Measurements from ENCODE around the gene PRELID3B. TPM values are rescaled to one million over a fixed set of nuclear protein-coding genes. Genes with fewer than 3 reads are reported as not detected.
A peak's percentile ranks its signal among the peaks of the same experiment; 100 is the strongest.

PRELID3B gene
- total and polyA plus RNA-seq, 10 of the 15 experiments (the other 5 are each of a cell fraction or from before 2014, with no cell fraction given): 72.5 to 151 (median 124) TPM

- POLR2A ChIA-PET: interaction anchor here (0.6 to 1.2 kb wide), 2 partner anchors 32 to 54 kb away, joined by 4 read pairs; no protein-coding TSS in a partner anchor
- no peaks in the 10 kb centered on the region for H3K27me3 ChIP-seq (replicated peaks in 1 of 2; ENCODE audit: control insufficient read depth in 2 of 2, insufficient read depth in 2 of 2, low read length in 1 of 2)
- H3K9ac ChIP-seq (ENCODE audit: control insufficient read depth, insufficient read depth, low read length): no peak overlapping the region
- no peak for TF ChIP-seq ZNF217 (IDR thresholded peaks at IDR 0.05)
- no peak for TF ChIP-seq BHLHE40 (IDR thresholded peaks at IDR 0.05; ENCODE audit: borderline replicate concordance in 1 of 2, low read depth in 2 of 2, low read length in 1 of 2)
- H3K4me1 ChIP-seq (ENCODE audit: control insufficient read depth, insufficient read depth, low read length): no peaks in the 10 kb centered on the region; the same call in 1 of the 2 replicates
- no peak for ATAC-seq
- no TSS peak for BruUV-seq (replicated peaks)
- H3K27ac ChIP-seq (ENCODE audit: control insufficient read depth, insufficient read depth): no peak overlapping the region
- H2AFZ ChIP-seq (ENCODE audit: control insufficient read depth, low read depth, low read length): no peak overlapping the region
- SMC1A ChIA-PET (ENCODE audit: uncharacterized antibody, unreplicated experiment): no interaction called here
- CTCF ChIA-PET: no interaction called here
- H3K36me3 ChIP-seq (ENCODE audit: control insufficient read depth in 2 of 2, insufficient read depth in 2 of 2, low read length in 1 of 2): peaks cover 9 to 28% of the 10 kb centered on the region in 2 experiments
- DNase-seq (ENCODE audit: low read depth, low spot score): no peak
- H3K4me2 ChIP-seq (ENCODE audit: control insufficient read depth, insufficient read depth): peak overlapping the region; percentile 35; the same call in 1 of the 2 replicates
- no peaks in the 10 kb centered on the region for H3K9me3 ChIP-seq (replicated peaks; ENCODE audit: control insufficient read depth, insufficient read depth, low read length)
- RAD21 ChIA-PET (ENCODE audit: unreplicated experiment): no interaction called here
- intact Hi-C loops (cut with micrococcal nuclease; ENCODE audit: unreplicated experiment) (loop anchor here (10.0 kb wide), 2 partner anchors 53 to 383 kb away; partner anchors contain the start of genes NELFCD and STX16), in situ Hi-C loops (cut with MboI) (no loop called here)
- H4K20me1 ChIP-seq (ENCODE audit: control insufficient read depth, insufficient read depth): no peaks in the 10 kb centered on the region; the same call in 1 of the 2 replicates
- peaks cover 63% of the 10 kb centered on the region for H3K79me2 ChIP-seq (ENCODE audit: control insufficient read depth, insufficient read depth, low read length)
- WGBS (ENCODE audit: insufficient coverage, insufficient replicate concordance, low lambda C conversion rate, missing lambda C conversion rate): 96% methylated on average over 12 of the region's 12 CpGs
- no peak for FAIRE-seq
- no peak overlapping the region for H3K4me3 ChIP-seq
Observed at GRCh38 chr20:59037386-59037785, 5.2 kb downstream of the PRELID3B start.

GRCh38 chr20:59035381-59035780 lies 7.2 kb downstream of the PRELID3B start:
- in situ Hi-C loops (cut with MboI): no loop called here
- Histone ChIP-seq H3K27me3 (replicated peaks in 1 of 2; ENCODE audit: control insufficient read depth in 2 of 2, insufficient read depth in 2 of 2, low read length in 1 of 2) (no peaks in the 10 kb centered on the region), H3K79me2 (ENCODE audit: control insufficient read depth, insufficient read depth, low read length) (peaks cover 60% of the 10 kb centered on the region), H3K9ac (ENCODE audit: control insufficient read depth, insufficient read depth, low read length) (no peak overlapping the region), H3K4me3 (no peak overlapping the region), H3K27ac (ENCODE audit: control insufficient read depth, insufficient read depth) (no peak overlapping the region), H3K4me2 (ENCODE audit: control insufficient read depth, insufficient read depth) (no peak overlapping the region), H3K4me1 (ENCODE audit: control insufficient read depth, insufficient read depth, low read length) (no peaks in the 10 kb centered on the region), H2AFZ (ENCODE audit: control insufficient read depth, low read depth, low read length) (no peak overlapping the region), H3K36me3 (ENCODE audit: control insufficient read depth in 2 of 2, insufficient read depth in 2 of 2, low read length in 1 of 2) (peaks cover 9 to 28% of the 10 kb centered on the region in 2 experiments), H4K20me1 (ENCODE audit: control insufficient read depth, insufficient read depth) (no peaks in the 10 kb centered on the region; the same call in 1 of the 2 replicates), H3K9me3 (replicated peaks; ENCODE audit: control insufficient read depth, insufficient read depth, low read length) (no peaks in the 10 kb centered on the region)
- ChIA-PET CTCF (no interaction called here), SMC1A (ENCODE audit: uncharacterized antibody, unreplicated experiment) (interaction anchor here (0.6 kb wide), 1 partner anchor 115 kb away, joined by 3 read pairs; no protein-coding TSS in a partner anchor), POLR2A (no interaction called here), RAD21 (ENCODE audit: unreplicated experiment) (no interaction called here)
- intact Hi-C loops (cut with micrococcal nuclease; ENCODE audit: unreplicated experiment): loop anchor here (10.0 kb wide), 2 partner anchors 51 to 381 kb away; partner anchors contain the start of genes NELFCD and STX16
- ATAC-seq (no peak), DNase-seq (ENCODE audit: low read depth, low spot score) (no peak), FAIRE-seq (no peak)
- BruUV-seq (replicated peaks): no TSS peak
- 93% methylated on average over 3 of the region's 3 CpGs for WGBS (ENCODE audit: insufficient coverage, insufficient replicate concordance, low lambda C conversion rate, missing lambda C conversion rate)
- TF ChIP-seq SUZ12 (IDR thresholded peaks at IDR 0.05; ENCODE audit: unreplicated experiment) (no peak), JUNB (IDR thresholded peaks at IDR 0.05) (no peak), NFIC (IDR thresholded peaks at IDR 0.05; ENCODE audit: low read depth, low read length) (no peak), TAF1 (IDR thresholded peaks at IDR 0.05; ENCODE audit: borderline replicate concordance, low read depth, low read length) (no peak), MLLT1 (IDR thresholded peaks at IDR 0.05) (no peak), JUND (IDR thresholded peaks at IDR 0.05; ENCODE audit: low read depth, low read length) (no peak), ZBTB40 (IDR thresholded peaks at IDR 0.05; ENCODE audit: borderline replicate concordance) (no peak), SP1 (IDR thresholded peaks at IDR 0.05; ENCODE audit: low read depth, low read length) (no peak)
